ENCODE data around the gene CEACAM21. TPM values are rescaled to one million over a fixed set of nuclear protein-coding genes. Genes with fewer than 3 reads are reported as not detected.

CEACAM21 gene
- total RNA-seq, 2 donors from 2014 or later, result 1.5 TPM; not detected in 1

DNA sequence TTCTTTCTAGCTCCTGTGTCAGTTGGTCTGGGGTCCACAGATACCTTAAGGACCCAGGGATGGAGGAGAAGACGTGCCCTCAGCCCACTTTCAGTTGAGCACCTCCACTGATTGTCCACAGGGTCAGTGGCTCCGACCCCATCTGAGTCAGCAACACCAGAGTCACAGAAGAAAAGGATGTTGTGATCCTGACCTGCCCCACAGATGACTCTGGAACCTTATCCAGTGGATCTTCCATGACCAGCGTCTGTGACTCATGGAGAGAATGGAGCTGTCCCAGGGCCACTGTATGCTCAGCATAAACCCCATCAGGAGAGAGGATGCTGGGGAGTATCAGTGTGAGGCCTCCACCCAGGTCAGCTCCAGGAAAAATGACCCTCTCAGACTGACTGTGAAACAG, 28.9 kb downstream of the CEACAM21 start:
- DNase-seq, result no peak
- intact Hi-C loops (cut with DNase I, micrococcal nuclease), result no loop called here
- ATAC-seq, result no peak

DNA sequence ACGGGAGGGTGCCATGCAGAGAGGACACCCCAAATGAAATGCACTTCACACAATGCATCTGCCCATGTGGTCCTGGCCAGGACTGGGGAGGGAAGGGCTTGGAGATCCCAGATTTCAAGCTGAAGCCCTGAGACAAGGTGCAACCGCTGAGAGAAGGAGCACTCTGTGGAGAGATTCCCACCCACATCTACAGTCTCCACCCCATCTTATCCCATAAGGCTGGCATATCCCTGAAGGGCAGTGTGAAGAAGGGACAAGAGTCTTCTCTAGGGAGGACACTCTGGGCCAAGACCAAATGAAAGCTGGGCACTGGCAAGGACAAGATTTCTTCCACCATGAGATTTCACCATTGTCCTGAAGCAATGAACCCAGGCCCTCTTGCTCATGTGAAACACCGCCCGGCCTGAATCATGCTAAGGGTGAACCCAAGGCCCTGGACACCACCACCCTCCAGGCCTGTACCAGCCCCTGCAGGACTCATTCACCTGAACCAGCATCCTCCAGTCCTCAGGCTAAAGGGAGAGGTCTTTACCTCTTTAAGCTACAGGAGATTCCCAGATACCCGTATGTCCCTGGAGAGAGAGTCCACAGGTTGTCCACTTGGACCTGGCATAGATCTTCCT, 30.4 kb downstream of the CEACAM21 start:
- intact Hi-C loops (cut with DNase I, micrococcal nuclease), result no loop called here
- ATAC-seq, result no peak

DNA sequence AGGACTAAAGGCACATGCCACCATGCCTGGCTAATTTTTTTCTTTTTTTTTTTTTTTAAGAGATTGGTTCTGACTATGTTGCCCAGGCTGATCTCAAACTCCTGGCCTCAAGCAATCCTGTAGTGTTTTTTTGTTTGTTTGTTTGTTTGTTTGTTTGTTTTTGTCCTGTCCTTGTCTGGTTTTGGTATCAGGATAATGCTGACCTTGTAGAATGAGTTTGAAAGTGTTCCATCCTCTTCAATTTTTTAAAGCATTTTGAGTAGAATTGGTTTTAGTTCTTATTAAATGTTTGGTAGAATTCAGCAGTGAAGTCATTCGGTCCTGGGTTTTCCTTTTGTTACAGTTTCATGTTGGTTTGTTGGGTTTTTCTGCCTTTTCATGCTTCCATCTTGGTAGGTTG, 31.7 kb downstream of the CEACAM21 start:
- DNase-seq, result no peak
- intact Hi-C loops (cut with DNase I, micrococcal nuclease), result no loop called here
- ATAC-seq, result no peak

More for the DNA sequence above, 30.4 kb downstream of the CEACAM21 start:
- DNase-seq, result no peak

DNA sequence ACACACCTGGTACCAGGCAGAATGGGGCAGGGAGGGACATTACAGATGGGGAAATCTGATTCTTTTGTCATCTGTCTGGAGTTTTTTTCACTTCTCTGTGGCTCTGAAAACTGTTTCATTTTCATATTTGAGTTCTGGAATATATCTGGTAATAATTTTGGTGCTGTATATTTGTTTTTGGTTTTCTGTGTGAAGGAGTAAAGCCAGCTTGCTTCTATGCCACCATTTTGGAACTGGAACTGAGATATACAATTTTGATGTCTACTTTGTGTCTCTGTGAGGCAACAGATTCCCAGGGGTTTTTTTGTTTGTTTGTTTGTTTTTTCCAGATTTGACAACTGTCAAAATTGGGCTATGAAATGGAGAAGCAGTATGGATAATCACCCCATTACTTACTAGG, 34.8 kb downstream of the CEACAM21 start:
- ATAC-seq, result no peak

DNA sequence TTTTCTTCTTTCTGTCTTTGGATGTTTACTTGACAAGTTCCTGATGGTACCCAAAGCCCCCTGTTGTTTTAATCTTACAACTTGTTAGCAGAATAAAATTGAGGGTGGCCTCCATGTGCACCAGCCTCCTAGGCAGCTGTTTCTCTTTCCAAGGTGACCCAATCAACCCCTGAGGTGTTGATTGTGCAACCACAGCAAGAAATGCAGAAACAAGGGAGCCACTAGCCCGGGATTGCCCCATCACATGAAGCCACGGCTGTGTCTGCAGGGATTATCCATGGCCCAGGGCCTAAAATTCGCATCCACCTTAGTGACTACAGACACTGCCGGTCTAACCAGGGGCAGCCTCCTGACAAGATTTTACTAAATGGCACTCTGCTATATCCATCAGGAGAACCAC, 36.5 kb downstream of the CEACAM21 start:
- intact Hi-C loops (cut with DNase I, micrococcal nuclease), result no loop called here
- DNase-seq (no peak), ATAC-seq (no peak)

More for the DNA sequence above, 34.8 kb downstream of the CEACAM21 start:
- intact Hi-C loops (cut with DNase I, micrococcal nuclease), result no loop called here
- DNase-seq, result no peak

DNA sequence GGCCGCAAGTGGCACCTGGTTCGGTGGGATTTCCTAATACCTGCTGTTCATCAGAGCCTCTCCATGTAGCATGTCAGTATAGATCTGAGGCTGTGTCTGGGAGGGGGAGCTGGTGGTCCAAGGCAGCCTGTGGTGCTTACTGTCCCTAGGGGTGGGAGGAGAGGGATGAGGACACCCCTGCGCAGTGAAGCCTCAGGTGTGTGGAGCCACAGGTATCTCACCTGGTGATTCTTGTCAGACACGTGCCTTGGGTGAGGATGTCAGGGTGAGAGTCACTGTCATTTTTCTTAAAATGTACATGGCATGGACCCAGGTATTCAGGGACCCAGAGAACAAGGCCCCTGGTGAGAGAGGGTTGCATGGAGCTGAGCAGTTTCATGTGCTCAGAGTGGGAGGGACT, 39.2 kb downstream of the CEACAM21 start:
- DNase-seq (no peak), ATAC-seq (no peak)
- intact Hi-C loops (cut with DNase I, micrococcal nuclease), result no loop called here

DNA sequence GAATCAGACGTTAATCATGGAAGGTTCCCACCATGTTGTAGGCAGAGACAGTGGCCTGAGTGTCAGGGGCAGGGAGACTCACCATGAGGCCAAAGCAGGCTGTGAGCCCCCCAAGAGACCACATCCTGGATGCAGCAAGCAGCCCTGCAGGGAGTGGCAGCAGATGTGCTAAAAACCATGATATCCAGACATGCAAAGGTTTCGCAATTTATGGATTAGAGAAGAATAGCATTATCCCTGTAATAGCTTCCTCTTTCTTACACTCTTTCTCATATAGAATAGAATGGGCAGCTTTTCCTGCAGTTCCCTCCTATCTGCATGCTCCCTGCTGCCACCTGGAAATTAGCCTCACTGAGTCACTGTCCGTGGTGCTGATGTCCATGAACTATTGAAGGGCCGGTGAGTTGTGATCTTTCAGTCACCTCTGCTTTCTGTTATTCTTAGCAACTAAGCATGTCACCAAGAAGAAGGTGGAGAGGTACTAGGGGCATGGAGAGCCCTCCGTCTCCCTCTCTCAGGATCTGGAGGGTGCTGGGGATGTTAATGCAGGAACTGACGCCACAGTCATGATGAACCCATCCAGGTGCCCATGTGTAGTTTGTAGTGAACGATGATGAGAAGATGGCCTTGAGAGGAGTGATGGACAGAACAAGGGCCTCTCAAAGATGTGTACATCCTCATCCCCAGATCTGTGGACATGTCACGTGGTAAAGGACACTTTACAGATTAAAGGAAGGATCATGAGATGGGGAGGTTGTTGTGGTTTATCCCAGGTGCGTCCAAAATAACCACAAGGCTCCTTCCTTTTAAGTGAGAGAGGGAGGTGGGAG, 41.0 kb downstream of the CEACAM21 start:
- intact Hi-C loops (cut with DNase I, micrococcal nuclease), result no loop called here
- DNase-seq (peak in 1 of 2 donors; percentile 19), ATAC-seq (peak; percentile 26)

DNA sequence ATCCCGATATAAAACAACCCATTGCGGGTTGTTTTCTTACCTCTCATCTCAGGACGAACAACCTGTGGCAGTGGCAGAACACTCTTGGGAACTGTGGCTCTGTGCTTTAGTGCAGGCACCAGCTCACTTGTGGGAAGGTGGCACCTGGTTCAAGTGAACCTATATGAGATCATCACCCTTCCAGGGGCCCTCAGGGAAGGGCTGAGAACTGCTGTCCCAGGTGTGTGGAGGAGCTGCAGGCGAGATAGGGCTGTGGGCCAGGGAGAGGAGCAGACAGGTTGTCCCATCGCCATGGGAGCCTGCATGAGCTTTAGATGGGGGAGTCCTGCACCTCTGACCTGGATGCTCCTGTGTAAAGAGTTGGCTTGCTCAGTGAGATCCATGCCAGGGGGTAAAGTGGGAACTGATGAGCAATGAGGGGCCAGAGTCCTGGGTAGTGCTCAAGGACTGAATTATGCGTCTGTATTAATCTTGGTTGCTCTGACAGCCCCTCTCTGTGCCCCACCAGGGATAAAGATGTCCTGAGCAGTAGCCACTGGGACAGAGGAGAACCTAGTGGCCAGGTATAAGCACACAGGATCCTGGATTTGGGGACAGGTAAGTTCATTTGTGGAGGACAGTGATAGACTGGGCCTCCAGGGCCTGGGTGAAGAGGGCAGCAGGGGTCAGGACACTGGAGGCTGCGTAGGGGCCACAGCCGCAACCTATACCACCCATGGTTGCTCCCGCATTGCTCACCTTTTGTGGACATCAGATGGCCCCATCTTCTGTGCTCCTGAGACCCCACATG, 42.2 kb downstream of the CEACAM21 start:
- DNase-seq (no peak), ATAC-seq (no peak)
- intact Hi-C loops (cut with DNase I, micrococcal nuclease), result no loop called here

DNA sequence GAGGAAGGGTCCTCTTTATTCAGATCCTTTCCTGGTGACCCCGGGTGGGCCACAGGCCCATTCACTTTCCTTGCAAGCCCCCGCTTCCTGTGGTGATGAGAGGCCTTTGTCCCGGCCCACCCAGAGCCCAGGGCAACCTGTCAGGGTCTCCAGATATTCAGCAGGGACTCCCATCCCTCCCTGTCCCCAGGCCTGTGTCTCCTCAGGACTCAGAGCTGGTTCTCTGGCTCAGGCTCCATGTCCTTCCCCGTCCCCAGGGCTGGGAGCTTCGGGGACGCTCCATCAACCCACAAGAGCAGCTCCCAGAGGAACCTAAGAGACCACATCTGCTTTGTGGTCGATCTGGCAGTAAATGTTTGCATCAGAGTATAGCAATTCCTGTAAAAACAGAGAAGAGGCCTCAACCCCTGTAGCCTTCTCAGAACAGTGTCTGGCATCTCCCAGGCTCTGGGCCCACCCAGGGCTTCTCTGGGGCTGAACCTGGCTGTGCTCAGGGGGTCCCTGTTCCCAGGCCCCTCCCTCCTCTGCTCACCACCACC, 43.1 kb downstream of the CEACAM21 start:
- no peak for ATAC-seq
- intact Hi-C loops (cut with DNase I, micrococcal nuclease), result no loop called here
- no peak for DNase-seq

DNA sequence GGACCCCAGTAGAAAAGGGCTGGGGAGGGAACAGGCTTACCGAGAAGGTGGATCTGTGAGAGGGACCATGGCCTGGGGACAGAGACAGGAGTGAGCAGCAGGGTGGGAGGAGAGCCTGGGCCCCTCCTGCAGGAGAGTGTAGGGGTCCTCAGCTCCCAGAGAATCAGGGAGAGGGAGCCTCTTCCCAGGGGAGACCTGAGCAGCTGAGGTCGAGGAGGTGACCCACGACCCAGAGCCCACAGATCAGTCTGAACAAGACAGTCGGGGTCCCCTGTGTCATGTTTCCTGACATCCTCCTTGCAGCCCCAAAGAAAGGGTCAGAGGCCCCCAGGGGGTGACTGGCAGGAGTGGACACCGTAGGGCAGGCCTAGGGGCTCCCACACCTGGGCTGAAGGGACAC, 44.2 kb downstream of the CEACAM21 start:
- no peak for DNase-seq
- no peak for ATAC-seq
- intact Hi-C loops (cut with DNase I, micrococcal nuclease), result no loop called here

DNA sequence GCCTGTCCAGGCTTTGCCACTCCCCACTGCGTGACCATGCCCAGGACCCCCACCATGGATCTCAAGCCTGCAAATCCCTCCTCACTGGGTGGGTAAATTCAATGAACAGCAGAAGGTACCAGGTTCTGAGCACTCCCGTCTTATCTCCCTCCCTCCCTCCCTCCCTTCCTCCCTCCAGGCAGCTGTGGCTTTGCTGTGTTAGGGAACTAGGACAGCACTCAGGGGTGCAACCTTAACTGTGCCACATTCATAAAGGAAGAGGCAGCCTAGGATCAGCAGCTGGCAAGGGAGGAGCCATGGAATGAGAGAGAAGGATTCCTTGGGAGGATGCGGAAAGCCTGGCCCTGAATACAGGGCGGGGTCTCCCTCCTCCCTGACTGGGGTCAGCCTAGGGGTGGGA, 45.3 kb downstream of the CEACAM21 start:
- DNase-seq (no peak), ATAC-seq (no peak)
- intact Hi-C loops (cut with DNase I, micrococcal nuclease), result no loop called here

DNA sequence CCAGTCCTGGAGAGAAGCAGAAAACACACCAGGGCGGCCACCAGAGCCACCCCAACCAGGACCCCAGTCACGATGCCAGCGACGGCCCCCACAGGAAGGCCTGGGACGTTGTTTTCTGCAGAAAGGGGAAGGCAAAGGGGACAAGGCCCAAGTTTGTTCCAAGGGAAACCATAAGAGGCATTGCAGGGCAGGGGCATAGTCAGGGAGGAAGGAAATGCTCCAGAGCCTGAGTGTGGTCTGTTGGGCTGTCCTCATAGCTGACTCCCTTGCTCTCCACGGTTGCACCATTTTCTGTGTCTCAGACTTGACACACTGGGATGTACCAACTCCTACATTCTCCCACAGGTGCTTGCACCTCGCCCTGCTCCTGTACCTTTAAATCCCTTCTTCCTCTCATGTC, 45.7 kb downstream of the CEACAM21 start:
- DNase-seq (no peak), ATAC-seq (no peak)
- intact Hi-C loops (cut with DNase I, micrococcal nuclease), result no loop called here

DNA sequence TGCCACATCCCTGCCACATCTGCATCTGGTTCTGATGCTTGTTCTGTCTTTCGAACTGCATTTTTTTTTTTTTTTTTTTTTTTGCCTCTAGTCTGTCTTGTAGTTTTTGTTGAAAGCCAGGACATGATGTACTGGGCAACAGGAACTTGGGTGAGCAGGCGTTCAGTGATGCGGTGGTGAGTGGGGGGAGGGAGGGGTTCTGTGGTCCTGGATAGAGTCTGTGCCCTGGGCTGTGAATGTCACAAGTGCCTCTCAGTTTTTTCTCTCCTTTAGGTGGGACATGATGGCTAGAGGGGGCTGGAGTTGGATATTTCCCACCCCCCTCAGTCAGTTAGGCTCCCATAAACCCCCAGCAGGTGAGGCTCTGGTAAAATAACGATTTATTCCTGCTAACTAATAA, 47.4 kb downstream of the CEACAM21 start:
- DNase-seq, result no peak
- intact Hi-C loops (cut with DNase I, micrococcal nuclease), result no loop called here
- ATAC-seq, result no peak

DNA sequence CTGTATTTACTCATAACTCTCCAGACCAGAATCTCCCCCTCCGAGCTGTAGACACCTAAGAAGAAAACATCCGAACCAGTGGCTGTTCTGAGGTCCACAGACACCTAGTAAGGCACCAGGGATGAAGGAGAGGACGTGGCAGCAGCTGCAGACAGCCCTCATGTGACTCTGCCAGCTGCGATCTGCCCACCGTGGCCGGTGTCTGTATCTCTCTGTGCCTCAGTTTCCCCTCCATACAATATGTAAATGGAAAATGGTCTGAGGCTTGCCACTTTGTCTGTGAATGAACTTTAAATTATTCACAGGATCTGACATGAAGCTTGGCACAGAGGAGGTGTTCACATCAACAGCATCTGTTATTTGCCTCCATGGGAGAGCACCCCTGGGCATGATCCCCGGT, 48.5 kb downstream of the CEACAM21 start:
- ATAC-seq (no peak), DNase-seq (no peak)
- intact Hi-C loops (cut with DNase I, micrococcal nuclease), result no loop called here

DNA sequence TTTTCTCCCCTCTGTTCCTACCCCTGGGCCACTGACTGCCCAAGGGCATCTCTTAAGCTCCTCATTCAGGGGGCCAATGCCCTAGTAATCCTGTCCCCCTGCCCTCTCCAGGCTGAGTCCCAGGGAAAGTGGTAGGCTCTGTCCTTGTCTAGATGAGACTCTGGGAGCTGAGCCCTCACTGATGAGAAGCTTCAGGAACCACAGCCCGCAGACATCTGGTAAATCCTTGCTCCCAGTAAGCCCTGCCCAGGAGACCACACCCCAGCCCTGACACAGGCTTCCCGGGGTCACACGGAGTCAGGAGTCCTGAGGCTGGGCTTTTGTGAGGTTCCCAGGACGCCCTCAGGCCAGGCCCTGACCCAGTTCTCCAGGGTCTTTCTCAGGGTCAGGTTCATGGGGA, 49.0 kb downstream of the CEACAM21 start:
- ATAC-seq (no peak), DNase-seq (no peak)
- intact Hi-C loops (cut with DNase I, micrococcal nuclease), result no loop called here

DNA sequence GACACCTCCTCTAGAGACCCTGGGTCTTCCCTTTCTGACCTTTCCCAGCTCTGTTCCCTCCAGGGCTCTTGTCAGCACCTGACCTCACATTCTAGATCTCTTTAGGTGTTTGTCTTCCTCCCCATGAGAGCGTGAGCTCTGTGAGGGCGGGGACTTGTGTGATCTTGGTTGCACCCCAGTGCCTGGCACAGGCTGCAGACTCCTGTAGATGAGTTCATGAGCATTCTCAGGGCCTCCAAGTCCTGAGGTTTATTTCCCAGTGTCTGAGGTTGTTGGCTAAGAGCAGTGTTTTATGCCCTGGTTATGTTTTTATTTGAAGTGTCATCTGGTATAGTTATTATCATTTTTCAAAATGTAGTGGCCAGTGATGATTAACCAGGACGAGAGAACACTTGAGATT, 50.3 kb downstream of the CEACAM21 start:
- DNase-seq (no peak), ATAC-seq (no peak)
- intact Hi-C loops (cut with DNase I, micrococcal nuclease), result no loop called here

DNA sequence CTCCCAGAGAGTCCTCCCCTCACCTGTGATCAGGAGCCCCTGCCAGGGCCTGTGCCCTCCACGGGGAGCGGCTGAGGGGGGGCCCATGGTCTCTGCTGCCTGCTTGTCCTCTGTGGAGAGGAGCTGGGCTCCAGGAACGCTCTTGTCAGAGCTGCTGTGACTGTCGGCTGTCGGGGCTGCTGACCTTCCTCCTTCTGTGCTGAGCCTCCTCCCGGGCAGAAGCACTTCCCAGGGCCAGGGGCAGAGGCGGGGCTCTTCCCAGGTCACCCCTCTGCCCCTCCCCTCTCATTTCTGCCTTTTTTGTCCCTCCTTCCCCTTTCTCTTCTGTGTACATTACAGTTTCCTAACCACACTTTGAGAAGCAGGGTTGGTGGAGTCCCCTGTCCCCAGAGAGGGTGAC, 50.9 kb downstream of the CEACAM21 start, which contains the start of gene CEACAM4:
Gene CEACAM4 (minus strand): TSS at position 198 of the 400 bp plus-strand sequence. CDS start 111 bp downstream, at position 87.
- DNase-seq, result no peak

DNA sequence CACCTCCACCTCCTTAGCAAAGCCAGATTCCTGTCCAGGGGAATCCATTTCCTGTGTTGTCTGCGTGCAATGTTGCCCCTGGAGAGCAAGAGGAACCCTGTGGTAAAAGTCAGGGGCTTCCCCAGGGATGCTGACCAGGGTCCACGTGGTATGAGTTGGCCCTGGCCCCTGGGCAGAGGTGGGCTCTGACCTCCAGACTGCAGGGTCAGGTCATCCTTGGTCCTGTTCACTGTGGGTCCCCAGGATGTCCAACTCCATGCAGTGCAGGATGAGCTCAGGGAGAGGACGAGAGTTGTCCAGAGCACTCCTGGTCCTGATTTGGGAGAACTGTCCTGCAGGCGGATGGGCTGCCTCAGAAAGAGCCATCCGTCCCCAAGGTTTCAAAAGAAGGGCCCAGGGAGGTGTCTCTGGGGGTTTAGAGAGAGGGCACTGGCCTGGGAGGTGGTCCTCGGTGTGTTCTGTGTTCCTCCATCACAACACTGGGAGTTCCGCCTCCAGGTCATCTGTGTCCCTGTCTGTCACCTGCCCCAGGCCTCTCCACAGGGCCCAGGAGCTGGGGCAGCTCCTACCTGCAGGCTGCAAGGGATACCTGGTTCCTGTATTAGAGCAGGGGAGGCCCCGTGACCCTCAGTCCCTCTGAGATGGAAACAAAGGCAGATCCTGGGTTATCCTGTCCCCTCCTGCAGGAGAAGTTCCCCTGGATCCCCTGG, 52.2 kb downstream of the CEACAM21 start:
- DNase-seq, result no peak

More for the DNA sequence above, 50.9 kb downstream of the CEACAM21 start, which contains the start of gene CEACAM4:
- intact Hi-C loops (cut with DNase I, micrococcal nuclease), result no loop called here
- no peak for ATAC-seq

More for the DNA sequence above, 52.2 kb downstream of the CEACAM21 start:
- ATAC-seq, result no peak
- intact Hi-C loops (cut with DNase I, micrococcal nuclease), result no loop called here

All from left colon (tissue), 2 donors.